Left ventricle myocardium inferior (tissue), 1 donor: ENCODE data around the gene DDX5. TPM values are rescaled to one million over a fixed set of nuclear protein-coding genes. Genes with fewer than 3 reads are reported as not detected.
"Not testable (repeated sequence)": the region's sequence is repeated elsewhere in the genome, so short reads cannot be mapped to it uniquely, and the experiment has no call there.

Experiments used
- DNase-seq: peaks from one replicate; pipeline ENCODE4 v3.0.0-alpha.2; 2020
- H3K27ac ChIP-seq: fragments of 200-600 bp; replicated peaks from 2 replicates; pipeline ENCODE4 v1.8.0; 2021
- H3K27me3 ChIP-seq: fragments of 200-600 bp; 2 replicates; pipeline ENCODE4 v1.8.0; 2021; ENCODE audit warnings: low read depth
- H3K36me3 ChIP-seq: fragments of 200-600 bp; 2 replicates; pipeline ENCODE4 v1.8.0; 2021
- H3K4me1 ChIP-seq: fragments of 200-600 bp; 2 replicates; pipeline ENCODE4 v1.8.0; 2021
- H3K4me3 ChIP-seq: fragments of 200-600 bp; 2 replicates; pipeline ENCODE4 v1.8.0; 2021; ENCODE audit warnings: mild to moderate bottlenecking, moderate library complexity
- H3K9me3 ChIP-seq: fragments of 200-600 bp; replicated peaks from 2 replicates; pipeline ENCODE4 v1.8.0; 2021
- intact Hi-C: fragments of 100-400 bp; cut with micrococcal nuclease; formaldehyde crosslinking; loops from one replicate; pipeline ENCODE4 v1.11.0; 2022
- total RNA-seq: library from RNA; stranded (reverse); fragmentation: NEBNext Ultra II Directional; extraction: Animal tissue kit (Norgen Biotek cat#: 25700); gene quantifications from one replicate; pipeline ENCODE4 v1.2.1, GENCODE V29; 2021
- TF ChIP-seq, protein P1 (sequence below): fragments of 200-600 bp; IDR thresholded peaks from 2 replicates; pipeline ENCODE4 v1.8.0; 2021; ENCODE audit warnings: antibody characterized with exemption, mild to moderate bottlenecking, borderline replicate concordance
- donor health status: DM: no; HTN: yes; CAD: no; lungs with severe emphysema.

The DDX5 gene
- total RNA-seq, 1 donor from 2014 or later = 326 TPM

DNA sequence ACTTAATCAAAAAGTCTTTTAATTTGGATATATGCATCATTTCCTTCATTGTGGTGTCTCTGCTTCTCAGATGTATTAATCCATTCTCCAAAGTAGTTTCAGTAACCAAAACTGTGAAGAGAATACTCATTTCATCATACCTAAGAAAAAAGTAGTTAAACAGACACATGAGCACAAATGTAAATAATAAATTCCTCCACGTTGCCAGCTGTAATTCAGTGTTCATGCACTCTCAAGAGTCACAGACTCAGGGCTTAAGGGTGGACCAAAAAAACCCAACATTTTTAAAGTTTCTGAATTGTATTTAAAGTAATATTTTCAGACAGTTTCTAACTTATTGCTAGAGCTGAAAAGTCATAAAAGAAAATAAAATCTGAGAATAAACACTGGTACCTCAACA, 28.2 kb downstream of the DDX5 start:
- Histone ChIP-seq H3K27ac (no peak overlapping the region), H3K4me1 (no peaks in the 10 kb centered on the region), H3K27me3 (no peaks in the 10 kb centered on the region), H3K36me3 (peaks cover 52% of the 10 kb centered on the region), H3K4me3 (no peak overlapping the region), H3K9me3 (no peaks in the 10 kb centered on the region)
- no peak for DNase-seq
- intact Hi-C loops = no loop called here
- TF ChIP-seq, protein P1, sequence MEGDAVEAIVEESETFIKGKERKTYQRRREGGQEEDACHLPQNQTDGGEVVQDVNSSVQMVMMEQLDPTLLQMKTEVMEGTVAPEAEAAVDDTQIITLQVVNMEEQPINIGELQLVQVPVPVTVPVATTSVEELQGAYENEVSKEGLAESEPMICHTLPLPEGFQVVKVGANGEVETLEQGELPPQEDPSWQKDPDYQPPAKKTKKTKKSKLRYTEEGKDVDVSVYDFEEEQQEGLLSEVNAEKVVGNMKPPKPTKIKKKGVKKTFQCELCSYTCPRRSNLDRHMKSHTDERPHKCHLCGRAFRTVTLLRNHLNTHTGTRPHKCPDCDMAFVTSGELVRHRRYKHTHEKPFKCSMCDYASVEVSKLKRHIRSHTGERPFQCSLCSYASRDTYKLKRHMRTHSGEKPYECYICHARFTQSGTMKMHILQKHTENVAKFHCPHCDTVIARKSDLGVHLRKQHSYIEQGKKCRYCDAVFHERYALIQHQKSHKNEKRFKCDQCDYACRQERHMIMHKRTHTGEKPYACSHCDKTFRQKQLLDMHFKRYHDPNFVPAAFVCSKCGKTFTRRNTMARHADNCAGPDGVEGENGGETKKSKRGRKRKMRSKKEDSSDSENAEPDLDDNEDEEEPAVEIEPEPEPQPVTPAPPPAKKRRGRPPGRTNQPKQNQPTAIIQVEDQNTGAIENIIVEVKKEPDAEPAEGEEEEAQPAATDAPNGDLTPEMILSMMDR = no peak

DNA sequence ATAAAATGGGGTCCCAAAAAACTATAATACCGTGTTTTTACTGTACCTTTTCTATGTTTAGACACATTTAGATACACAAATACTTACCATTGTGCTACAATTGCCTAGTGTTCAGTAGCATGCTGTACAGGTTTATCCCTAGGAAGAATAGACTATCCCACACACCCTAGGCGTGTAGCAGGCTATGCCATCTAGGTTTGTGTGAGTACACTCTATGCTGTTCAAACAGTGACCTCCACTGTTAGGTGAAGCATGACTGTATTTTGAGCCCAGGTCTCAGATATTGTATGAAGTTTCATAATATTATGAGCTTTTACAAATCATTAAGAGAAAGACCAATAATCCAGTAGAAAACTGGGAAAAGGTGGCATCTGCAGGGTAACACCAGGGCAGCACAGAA, 33.5 kb downstream of the DDX5 start:
- Histone ChIP-seq H3K4me3 (no peak overlapping the region), H3K27me3 (no peaks in the 10 kb centered on the region), H3K4me1 (no peaks in the 10 kb centered on the region), H3K27ac (no peak overlapping the region), H3K9me3 (no peaks in the 10 kb centered on the region), H3K36me3 (peaks cover 6% of the 10 kb centered on the region)
- TF ChIP-seq, protein P1 = no peak
- DNase-seq = no peak
- intact Hi-C loops = no loop called here

DNA sequence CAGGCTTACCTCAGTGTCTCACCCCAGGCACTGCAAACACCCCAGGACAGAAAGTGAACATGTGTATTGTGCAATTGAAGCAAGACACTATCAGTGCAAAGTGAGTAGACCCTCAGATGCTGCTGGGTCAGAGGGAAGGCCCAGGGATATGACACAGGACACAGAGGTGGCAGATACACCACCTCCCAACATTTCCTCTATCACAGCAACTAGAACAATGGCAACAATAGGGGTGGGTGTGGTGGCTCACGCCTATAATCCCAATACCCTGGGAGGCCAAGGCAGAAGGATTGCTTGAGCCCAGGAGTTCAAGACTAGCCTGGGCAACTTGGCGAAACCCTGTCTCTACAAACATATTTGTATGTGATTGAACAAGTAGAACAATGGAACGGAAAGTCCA, 34.6 kb downstream of the DDX5 start:
- no peak for DNase-seq
- no peaks in the 10 kb centered on the region for H3K27me3 ChIP-seq
- intact Hi-C loops = no loop called here
- no peaks in the 10 kb centered on the region for H3K9me3 ChIP-seq
- H3K4me3 ChIP-seq = no peak overlapping the region
- TF ChIP-seq, protein P1 = no peak
- H3K27ac ChIP-seq = no peak overlapping the region
- no peaks in the 10 kb centered on the region for H3K4me1 ChIP-seq
- no peaks in the 10 kb centered on the region for H3K36me3 ChIP-seq

DNA sequence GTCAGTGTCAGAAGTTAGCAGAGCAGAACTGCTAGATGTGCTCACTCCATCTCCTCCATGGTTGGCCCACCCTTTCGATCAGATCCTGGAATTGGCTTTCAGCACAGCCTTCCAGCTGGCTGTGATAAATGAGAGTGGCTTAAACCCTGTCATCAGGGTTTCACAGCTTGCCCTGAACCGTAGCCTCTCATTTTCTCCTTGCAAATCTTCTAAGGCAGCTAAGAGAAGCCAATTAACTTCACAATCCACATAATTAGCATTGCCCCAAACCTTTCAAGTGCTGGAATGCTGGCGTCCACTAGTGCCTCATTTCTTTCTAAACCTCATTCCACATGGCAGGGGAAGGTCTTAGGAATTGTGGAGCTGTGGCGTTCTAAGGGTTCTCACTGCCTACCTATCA, 35.5 kb downstream of the DDX5 start:
- TF ChIP-seq, protein P1 = no peak
- no peak overlapping the region for H3K27ac ChIP-seq
- no peaks in the 10 kb centered on the region for H3K27me3 ChIP-seq
- DNase-seq = no peak
- intact Hi-C loops = no loop called here
- no peaks in the 10 kb centered on the region for H3K36me3 ChIP-seq
- H3K4me1 ChIP-seq = no peaks in the 10 kb centered on the region
- H3K4me3 ChIP-seq = no peak overlapping the region
- no peaks in the 10 kb centered on the region for H3K9me3 ChIP-seq

DNA sequence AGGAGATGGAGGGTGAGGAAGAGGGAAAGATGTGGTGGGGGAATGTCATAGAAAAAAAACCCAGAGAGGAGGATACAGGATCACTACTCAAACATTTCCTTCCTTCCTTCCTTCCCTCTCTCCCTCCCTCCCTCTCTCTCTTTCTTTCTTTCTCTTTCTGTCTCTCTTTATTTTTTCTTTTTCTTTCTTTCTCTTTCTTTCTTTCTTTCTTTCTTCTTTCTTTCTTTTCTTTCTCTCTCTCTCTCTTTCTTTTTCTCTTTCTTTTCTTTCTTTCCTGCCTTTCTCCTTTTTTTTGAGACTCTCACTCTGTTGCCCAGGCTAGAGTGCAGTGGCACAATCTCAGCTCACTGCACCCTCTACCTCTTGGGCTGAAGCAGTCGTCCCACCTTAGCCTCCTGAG, 39.3 kb downstream of the DDX5 start:
- H3K36me3 ChIP-seq, H3K27me3 ChIP-seq, H3K4me3 ChIP-seq, H3K4me1 ChIP-seq, H3K9me3 ChIP-seq, H3K27ac ChIP-seq, intact Hi-C loops, DNase-seq: not testable (repeated sequence)

DNA sequence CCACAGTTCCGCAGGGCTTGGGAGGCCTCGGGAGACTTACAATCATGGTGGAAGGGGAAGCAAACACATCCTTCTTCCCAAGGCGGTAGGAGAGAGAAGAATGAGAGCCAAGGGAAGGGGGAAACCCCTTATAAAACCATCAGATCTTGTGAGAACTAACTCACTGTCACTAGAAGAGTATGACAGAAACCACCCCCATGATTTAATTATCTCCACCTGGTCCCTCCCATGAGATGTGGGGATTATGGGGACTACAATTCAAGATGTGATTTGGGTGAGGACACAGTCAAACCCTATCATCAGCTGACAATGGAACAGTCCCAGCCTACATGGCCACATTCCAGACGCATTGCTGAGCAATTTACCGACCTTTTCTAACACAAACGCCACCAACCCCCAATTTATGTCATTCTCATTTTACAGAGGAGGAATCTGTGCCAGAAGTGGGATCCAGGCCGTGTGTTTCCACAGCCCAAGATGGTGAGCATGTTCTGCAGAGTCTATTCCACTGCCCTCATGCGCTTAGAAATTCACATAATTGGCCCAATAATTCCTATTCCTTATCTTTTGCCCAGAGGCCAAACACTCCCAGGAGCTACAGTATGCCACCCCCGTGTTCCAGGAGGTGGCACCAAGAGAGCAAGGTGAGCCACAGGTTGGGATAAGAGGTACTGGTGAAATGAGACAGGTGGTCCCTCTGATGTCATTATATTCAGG, 39.9 kb downstream of the DDX5 start:
- Histone ChIP-seq H3K9me3 (no peaks in the 10 kb centered on the region), H3K27ac (no peak overlapping the region), H3K4me3 (no peak overlapping the region), H3K4me1 (peaks cover 2% of the 10 kb centered on the region), H3K27me3 (no peaks in the 10 kb centered on the region), H3K36me3 (no peaks in the 10 kb centered on the region)
- TF ChIP-seq, protein P1 = no peak
- DNase-seq = no peak
- intact Hi-C loops = no loop called here
